HepG2 (cell line): ENCODE results near the gene STK32A. TPM values are rescaled to one million over a fixed set of nuclear protein-coding genes. Genes with fewer than 3 reads are reported as not detected.

Experiments
- ATAC-seq: fragments of 200-7000 bp; cut with Tn5 transposase; 3 replicates; pipeline ENCODE4 v1.9.1; 2020; ENCODE audit warnings: mild to moderate bottlenecking, moderate library complexity
- BruUV-seq: library from RNA; stranded (reverse); fragments of 400-500 nt; replicated peaks from 2 replicates; lab custom pipeline; 2021; lab: Mats Ljungman, UMichigan
- CTCF ChIA-PET: fragments of 300-600 bp; formaldehyde crosslinking; extraction: SDS; loops from one replicate; lab custom pipeline; 2021; ENCODE audit warnings: low total read pairs, inconsistent platforms, low intra/inter-chr PET ratio; lab: Yijun Ruan, JAX
- POLR2A ChIA-PET: fragments of 350-600 bp; sonication (Branson Sonifier 250); formaldehyde crosslinking; loops from one replicate; lab custom pipeline; 2020; ENCODE audit warnings: antibody characterized with exemption, inconsistent platforms; lab: Yijun Ruan, JAX
- DNase-seq: peaks from one replicate; pipeline ENCODE4 v3.0.0-alpha.2; 2015; ENCODE audit warnings: low spot score
- FAIRE-seq: peaks from 3 replicates; lab custom pipeline; 2011; peaks lifted over from hg19 to GRCh38; lab: Jason Lieb, UNC
- H2AFZ ChIP-seq: one replicate; pipeline ENCODE4 v1.6.1; 2011; ENCODE audit warnings: low read length, inconsistent platforms
- H3K27ac ChIP-seq: fragments of 300-600 bp; 3 replicates; pipeline ENCODE4 v1.8.0; 2011; ENCODE audit warnings: mixed run types, mild to moderate bottlenecking, mixed read lengths, low read length, inconsistent platforms; ENCODE audit not compliant: insufficient read depth; ENCODE audit errors: extremely low read length
- H3K27me3 ChIP-seq, 2 experiments: fragments of 200-600 bp in 1 of 2; 2 replicates in 1 of 2; 3 replicates in 1 of 2; pipeline versions ENCODE4 v1.6.0 to v1.8.0; 2011; ENCODE audit warnings: low read length in 2 of 2, mild to moderate bottlenecking in 2 of 2, moderate library complexity in 2 of 2, inconsistent platforms in 1 of 2; ENCODE audit not compliant: insufficient read depth in 2 of 2, control insufficient read depth in 1 of 2
- H3K36me3 ChIP-seq, 2 experiments: fragments of 200-600 bp in 1 of 2; replicated peaks in 1 of 2; 2 replicates in 1 of 2; 3 replicates in 1 of 2; pipeline versions ENCODE4 v1.5.1 to v1.8.0; 2011; ENCODE audit warnings: low read length in 2 of 2, inconsistent platforms in 1 of 2; ENCODE audit not compliant: insufficient read depth in 2 of 2, control insufficient read depth in 1 of 2
- H3K4me1 ChIP-seq: 2 replicates; pipeline ENCODE4 v1.5.1; 2012; ENCODE audit warnings: low read length, inconsistent platforms; ENCODE audit not compliant: insufficient read depth
- H3K4me2 ChIP-seq: 2 replicates; pipeline ENCODE4 v1.6.0; 2011; ENCODE audit warnings: low read depth, low read length, inconsistent platforms
- H3K4me3 ChIP-seq, 3 experiments: fragments of 200-600 bp in 1 of 3; sonication (generic), shearing (Covaris generic) in 1 of 3; replicated peaks in 1 of 3; 2 replicates each; pipeline ENCODE4 v1.5.1; 2011 to 2016; ENCODE audit warnings: low read length in 3 of 3, inconsistent platforms in 2 of 3, low read depth in 2 of 3, mild to moderate bottlenecking in 2 of 3, control low read depth in 1 of 3, mixed read lengths in 1 of 3; ENCODE audit not compliant: insufficient read depth in 1 of 3
- H3K79me2 ChIP-seq: one replicate; pipeline ENCODE4 v1.6.1; 2011; ENCODE audit warnings: low read length, inconsistent platforms; ENCODE audit not compliant: insufficient read depth
- H3K9ac ChIP-seq: 2 replicates; pipeline ENCODE4 v1.6.0; 2011; ENCODE audit warnings: mild to moderate bottlenecking, low read depth, low read length, inconsistent platforms; ENCODE audit not compliant: insufficient read depth
- H3K9me3 ChIP-seq: 2 replicates; pipeline ENCODE4 v1.5.1; 2012; ENCODE audit warnings: mild to moderate bottlenecking, low read length
- H4K20me1 ChIP-seq: 2 replicates; pipeline ENCODE4 v1.6.0; 2011; ENCODE audit warnings: inconsistent platforms, mild to moderate bottlenecking, low read length, moderate library complexity; ENCODE audit not compliant: insufficient read depth
- AKNA ChIP-seq: sonication (generic); formaldehyde crosslinking; IDR thresholded peaks from 2 replicates; pipeline ENCODE4 v1.4.0; 2020; ENCODE audit warnings: missing genetic modification reagents, borderline replicate concordance
- CTCF ChIP-seq: sonication (generic); formaldehyde crosslinking; IDR thresholded peaks from 2 replicates; pipeline ENCODE4 v1.5.0; 2020; ENCODE audit warnings: mild to moderate bottlenecking, missing genetic modification reagents, moderate library complexity
- FOSL1 ChIP-seq: sonication (generic); formaldehyde crosslinking; IDR thresholded peaks from 2 replicates; pipeline ENCODE4 v1.9.0; 2021; ENCODE audit warnings: missing genetic modification reagents, borderline replicate concordance
- NFE2L1 ChIP-seq: sonication (generic); formaldehyde crosslinking; IDR thresholded peaks from 2 replicates; pipeline ENCODE4 v1.4.0; 2020; ENCODE audit warnings: missing genetic modification reagents, mild to moderate bottlenecking, borderline replicate concordance
- SMC3 ChIP-seq: IDR thresholded peaks from 2 replicates; pipeline ENCODE4 v1.6.1; 2011; ENCODE audit warnings: low read length, improper control_type of control experiment
- STAG1 ChIP-seq: sonication (generic); formaldehyde crosslinking; IDR thresholded peaks from 2 replicates; pipeline ENCODE4 v1.4.0; 2020; ENCODE audit warnings: missing genetic modification reagents
- ZNF326 ChIP-seq: sonication (generic); formaldehyde crosslinking; IDR thresholded peaks from 2 replicates; pipeline ENCODE4 v1.4.0; 2020; ENCODE audit warnings: missing genetic modification reagents, borderline replicate concordance
- ZNF737 ChIP-seq: sonication (generic); formaldehyde crosslinking; IDR thresholded peaks from 2 replicates; pipeline ENCODE4 v1.5.0; 2020; ENCODE audit warnings: missing genetic modification reagents, mild to moderate bottlenecking, borderline replicate concordance
- WGBS: methylation state at CpG from one replicate; pipeline ENCODE4 v1.1.6; 2017; ENCODE audit warnings: low lambda C conversion rate; 5-methylcytosine and 5-hydroxymethylcytosine counted together
- in situ Hi-C: cut with HindIII; loops from 2 replicates; pipeline ENCODE4 v1.10.0; 2017; ENCODE audit warnings: low pct_unique_long_range_greater_than_20kb; ENCODE audit not compliant: extremely low pct_ligation_motif_present
- intact Hi-C: fragments of 100-400 bp; cut with micrococcal nuclease; formaldehyde crosslinking; loops from one replicate; pipeline ENCODE4 v1.10.0; 2022; ENCODE audit not compliant: unreplicated experiment
- polyA plus RNA-seq, 8 experiments: library from polyadenylated mRNA; depleted of rRNA in 3 of 8; stranded (reverse) in 7 of 8; unstranded in 1 of 8; fragments of >200 nt; fragmentation: Illumina TruSeq in 4 of 8; extraction: Trizol in 4 of 8; gene quantifications; 2 replicates each; pipeline versions ENCODE4 v1.2.1 to v1.2.3, GENCODE V29; 2011 to 2016; ENCODE audit warnings: low read depth in 4 of 8, missing spikeins in 1 of 8, mixed read lengths in 1 of 8; ENCODE audit not compliant: insufficient read depth in 1 of 8
- total RNA-seq, 5 experiments: library from RNA; depleted of rRNA; stranded (reverse); fragments of >200 nt; fragmentation: Illumina TruSeq; extraction: Trizol; gene quantifications; 2 replicates each; pipeline ENCODE4 v1.2.3, GENCODE V29; 2016; ENCODE audit warnings: low read depth in 1 of 5

Gene STK32A
- total and polyA plus RNA-seq, 2 of the 13 experiments (the other 11 are each of a cell fraction or from before 2014, with no cell fraction given), result not detected

- Histone ChIP-seq H3K4me2 (no peak overlapping the region), H3K79me2 (no peaks in the 10 kb centered on the region), H3K4me3 (no peak overlapping the region), H3K27ac (no peak overlapping the region), H3K9me3 (no peaks in the 10 kb centered on the region), H3K27me3 (no peaks in the 10 kb centered on the region), H4K20me1 (no peaks in the 10 kb centered on the region), H3K36me3 (no peaks in the 10 kb centered on the region), H2AFZ (no peak overlapping the region), H3K9ac (no peak overlapping the region), H3K4me1 (no peaks in the 10 kb centered on the region)
- FAIRE-seq (no peak), ATAC-seq (no peak), DNase-seq (no peak)
- intact Hi-C loops, result loop anchor here (5.0 kb wide), 1 partner anchor 655 kb away; no protein-coding TSS in a partner anchor
- no TSS peak for BruUV-seq
- CTCF ChIA-PET, result interaction anchor here (1.3 to 3.8 kb wide), 2 partner anchors 90 to 221 kb away, joined by 4 to 63 read pairs; no protein-coding TSS in a partner anchor
- POLR2A ChIA-PET, result no interaction called here
- TF ChIP-seq FOSL1 (CRISPR knock-in tag), result no peak
- TF ChIP-seq AKNA, result no peak
- TF ChIP-seq ZNF737 (CRISPR knock-in tag), result no peak
- TF ChIP-seq STAG1 (CRISPR knock-in tag), result peak; percentile 33; the same call in 1 of the 2 replicates
- TF ChIP-seq ZNF326 (CRISPR knock-in tag), result no peak
- TF ChIP-seq CTCF (CRISPR knock-in tag), result peak; percentile 36
- no peak for TF ChIP-seq NFE2L1
- peak; percentile 54; the same call in 1 of the 2 replicates for TF ChIP-seq SMC3
- in situ Hi-C loops, result loop anchor here (5.0 to 25.0 kb wide), 3 partner anchors 90 to 642 kb away; no protein-coding TSS in a partner anchor
- whole genome bisulfite sequencing, result 89% methylated on average over 1 of the region's 1 CpG
Measured at GRCh38 chr5:147187099-147187540, 47.7 kb upstream of the STK32A start.
